Measurements from ENCODE around the gene IGFBP6.
A peak's percentile ranks its signal among the peaks of the same experiment; 100 is the strongest.

The IGFBP6 gene, protein sequence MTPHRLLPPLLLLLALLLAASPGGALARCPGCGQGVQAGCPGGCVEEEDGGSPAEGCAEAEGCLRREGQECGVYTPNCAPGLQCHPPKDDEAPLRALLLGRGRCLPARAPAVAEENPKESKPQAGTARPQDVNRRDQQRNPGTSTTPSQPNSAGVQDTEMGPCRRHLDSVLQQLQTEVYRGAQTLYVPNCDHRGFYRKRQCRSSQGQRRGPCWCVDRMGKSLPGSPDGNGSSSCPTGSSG

DNA sequence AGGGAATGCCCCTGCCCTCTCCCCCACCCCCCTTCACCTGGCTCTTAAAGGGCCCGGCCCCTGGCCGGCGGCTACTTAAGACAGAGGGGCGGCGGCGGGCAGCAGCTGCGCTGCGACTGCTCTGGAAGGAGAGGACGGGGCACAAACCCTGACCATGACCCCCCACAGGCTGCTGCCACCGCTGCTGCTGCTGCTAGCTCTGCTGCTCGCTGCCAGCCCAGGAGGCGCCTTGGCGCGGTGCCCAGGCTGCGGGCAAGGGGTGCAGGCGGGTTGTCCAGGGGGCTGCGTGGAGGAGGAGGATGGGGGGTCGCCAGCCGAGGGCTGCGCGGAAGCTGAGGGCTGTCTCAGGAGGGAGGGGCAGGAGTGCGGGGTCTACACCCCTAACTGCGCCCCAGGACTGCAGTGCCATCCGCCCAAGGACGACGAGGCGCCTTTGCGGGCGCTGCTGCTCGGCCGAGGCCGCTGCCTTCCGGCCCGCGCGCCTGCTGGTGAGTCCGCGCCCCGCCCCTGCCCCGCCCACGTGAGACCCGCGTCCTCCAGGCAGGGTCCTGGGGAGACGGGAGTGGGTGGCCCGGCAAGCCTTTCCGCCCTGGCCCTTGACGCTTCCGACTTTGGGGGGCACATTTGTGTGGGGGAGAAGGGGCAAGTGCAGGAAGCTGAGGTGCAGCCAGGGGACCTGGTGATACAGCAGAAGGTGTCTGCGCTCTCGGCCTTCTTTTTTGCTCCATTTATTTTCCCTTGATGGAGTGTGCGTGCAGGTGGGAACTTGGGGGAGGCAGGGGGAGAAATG lies at the start of gene IGFBP6:
Gene IGFBP6, plus strand, starts transcription at position 104 of the 790 bp plus-strand sequence. Its CDS starts 51 bp downstream, at position 155.
- H3K4me3 ChIP-seq (ENCODE audit: low read depth, low read length) = peak within 1 kb of the TSS; percentile 72
- TF ChIP-seq, protein P1, sequence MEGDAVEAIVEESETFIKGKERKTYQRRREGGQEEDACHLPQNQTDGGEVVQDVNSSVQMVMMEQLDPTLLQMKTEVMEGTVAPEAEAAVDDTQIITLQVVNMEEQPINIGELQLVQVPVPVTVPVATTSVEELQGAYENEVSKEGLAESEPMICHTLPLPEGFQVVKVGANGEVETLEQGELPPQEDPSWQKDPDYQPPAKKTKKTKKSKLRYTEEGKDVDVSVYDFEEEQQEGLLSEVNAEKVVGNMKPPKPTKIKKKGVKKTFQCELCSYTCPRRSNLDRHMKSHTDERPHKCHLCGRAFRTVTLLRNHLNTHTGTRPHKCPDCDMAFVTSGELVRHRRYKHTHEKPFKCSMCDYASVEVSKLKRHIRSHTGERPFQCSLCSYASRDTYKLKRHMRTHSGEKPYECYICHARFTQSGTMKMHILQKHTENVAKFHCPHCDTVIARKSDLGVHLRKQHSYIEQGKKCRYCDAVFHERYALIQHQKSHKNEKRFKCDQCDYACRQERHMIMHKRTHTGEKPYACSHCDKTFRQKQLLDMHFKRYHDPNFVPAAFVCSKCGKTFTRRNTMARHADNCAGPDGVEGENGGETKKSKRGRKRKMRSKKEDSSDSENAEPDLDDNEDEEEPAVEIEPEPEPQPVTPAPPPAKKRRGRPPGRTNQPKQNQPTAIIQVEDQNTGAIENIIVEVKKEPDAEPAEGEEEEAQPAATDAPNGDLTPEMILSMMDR (IDR thresholded peaks at IDR 0.05; ENCODE audit: low read depth, low read length) = no peak

DNA sequence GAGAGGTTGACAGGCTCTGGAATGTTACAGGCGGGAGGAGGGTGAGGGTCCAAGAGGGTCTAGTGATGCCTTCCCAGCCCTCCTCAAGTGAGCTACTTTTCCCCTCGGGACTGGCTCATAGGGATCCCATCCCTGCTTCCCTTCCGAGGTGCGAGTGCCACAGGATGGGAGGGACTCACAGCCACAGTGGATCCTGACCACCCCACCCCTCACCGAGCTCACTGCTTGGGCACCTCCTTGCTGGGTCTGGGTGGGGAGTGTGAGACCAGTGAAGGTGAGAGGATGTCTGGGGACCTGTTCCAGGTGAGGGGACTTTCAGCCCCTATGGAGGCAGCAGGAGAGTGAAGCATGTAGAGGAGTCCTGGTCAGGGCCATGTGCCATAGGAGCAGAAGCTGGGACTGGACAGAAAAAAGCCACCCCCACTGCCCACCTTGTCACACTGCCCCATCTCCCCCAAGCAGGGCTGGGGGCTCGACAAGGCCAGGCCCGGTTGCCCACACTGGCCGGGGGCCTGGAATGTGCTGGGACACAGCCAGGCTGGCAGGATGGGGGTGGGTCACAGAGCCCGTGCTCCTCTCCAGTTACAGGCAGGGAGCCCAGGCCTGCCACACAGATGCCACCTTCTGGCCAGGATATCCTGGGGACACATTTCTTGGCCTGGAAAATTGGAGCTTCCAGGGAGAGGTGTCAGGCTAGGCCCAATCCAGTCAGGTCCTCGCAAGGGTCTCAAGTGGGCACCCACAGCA lies 49.3 kb upstream of the IGFBP6 start:
- peak overlapping the region; percentile 80 for H3K4me3 ChIP-seq (ENCODE audit: low read depth, low read length)
- TF ChIP-seq, protein P1 (IDR thresholded peaks at IDR 0.05; ENCODE audit: low read depth, low read length) = no peak

DNA sequence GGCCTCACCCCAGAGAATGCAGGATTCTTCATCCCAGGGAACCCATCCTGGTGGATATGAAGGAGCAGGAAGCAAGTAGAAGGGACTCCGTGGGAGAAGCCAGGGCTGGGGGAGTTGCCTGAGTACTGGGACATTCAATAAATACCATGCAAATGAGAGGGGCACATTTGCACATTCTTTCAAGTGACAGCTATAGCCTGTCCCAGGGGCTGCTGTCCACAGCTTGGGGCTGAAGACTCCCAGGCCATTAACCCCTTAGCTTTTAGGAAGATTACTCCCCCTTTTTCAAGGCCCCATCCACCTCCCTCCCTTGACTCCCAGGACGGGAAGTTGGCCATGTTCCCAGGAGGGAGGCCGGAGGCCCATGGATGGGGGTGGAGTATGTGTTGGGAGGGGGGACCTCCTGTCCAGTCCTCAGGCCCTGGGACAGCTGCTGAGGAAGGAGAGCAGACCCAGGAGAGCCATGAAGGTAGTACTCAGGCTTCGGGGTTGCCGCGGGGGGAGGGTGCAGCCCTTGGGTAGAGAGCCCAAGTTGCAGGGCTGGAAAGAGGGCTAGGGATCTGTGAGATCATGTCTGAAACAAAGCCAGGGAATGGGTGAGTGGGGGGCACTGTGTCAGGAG lies 48.6 kb upstream of the IGFBP6 start:
- TF ChIP-seq, protein P1 (IDR thresholded peaks at IDR 0.05; ENCODE audit: low read depth, low read length) = no peak
- H3K4me3 ChIP-seq (ENCODE audit: low read depth, low read length) = peak overlapping the region; percentile 80

DNA sequence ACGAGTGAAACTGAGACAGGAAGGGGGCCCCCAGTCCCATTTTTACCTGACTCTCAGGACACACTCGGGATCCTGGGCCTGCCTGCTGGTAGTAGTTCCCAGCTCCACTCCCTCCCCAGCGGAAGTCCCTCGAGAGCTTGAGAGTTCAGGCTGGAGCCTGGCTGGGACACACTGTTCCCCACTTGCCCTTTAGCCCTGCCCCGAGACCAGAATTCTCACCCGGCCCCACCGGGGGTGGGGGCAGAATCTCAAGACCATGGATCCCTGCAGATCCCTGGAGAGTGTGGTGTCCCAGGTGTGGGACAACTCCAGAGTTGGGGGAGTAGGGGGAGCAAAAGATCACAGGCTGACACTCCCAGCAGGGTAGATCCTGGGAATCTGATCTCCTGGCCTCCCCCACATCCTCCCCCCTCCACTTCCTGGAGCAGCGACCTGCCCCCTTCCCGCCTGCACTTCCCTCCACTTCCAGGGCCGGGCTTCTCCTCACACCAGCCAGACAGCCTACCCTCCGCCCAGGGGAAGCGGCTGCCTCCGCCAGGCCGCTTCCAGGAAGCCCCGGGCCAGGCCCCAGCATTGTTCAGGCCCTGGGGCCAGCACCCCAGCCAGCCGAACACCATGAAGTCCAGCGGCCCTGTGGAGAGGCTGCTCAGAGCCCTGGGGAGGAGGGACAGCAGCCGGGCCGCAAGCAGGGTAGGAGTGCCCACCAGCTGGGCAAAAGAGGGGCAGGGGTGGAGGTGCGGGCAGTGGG lies 47.7 kb upstream of the IGFBP6 start, which contains the start of gene TNS2:
Gene TNS2, plus strand, starts transcription at position 495 of the 748 bp plus-strand sequence. Its CDS starts 121 bp downstream, at position 616.
- TF ChIP-seq, protein P1 (IDR thresholded peaks at IDR 0.05; ENCODE audit: low read depth, low read length) = no peak
- peak within 1 kb of the TSS; percentile 80 for H3K4me3 ChIP-seq (ENCODE audit: low read depth, low read length)

DNA sequence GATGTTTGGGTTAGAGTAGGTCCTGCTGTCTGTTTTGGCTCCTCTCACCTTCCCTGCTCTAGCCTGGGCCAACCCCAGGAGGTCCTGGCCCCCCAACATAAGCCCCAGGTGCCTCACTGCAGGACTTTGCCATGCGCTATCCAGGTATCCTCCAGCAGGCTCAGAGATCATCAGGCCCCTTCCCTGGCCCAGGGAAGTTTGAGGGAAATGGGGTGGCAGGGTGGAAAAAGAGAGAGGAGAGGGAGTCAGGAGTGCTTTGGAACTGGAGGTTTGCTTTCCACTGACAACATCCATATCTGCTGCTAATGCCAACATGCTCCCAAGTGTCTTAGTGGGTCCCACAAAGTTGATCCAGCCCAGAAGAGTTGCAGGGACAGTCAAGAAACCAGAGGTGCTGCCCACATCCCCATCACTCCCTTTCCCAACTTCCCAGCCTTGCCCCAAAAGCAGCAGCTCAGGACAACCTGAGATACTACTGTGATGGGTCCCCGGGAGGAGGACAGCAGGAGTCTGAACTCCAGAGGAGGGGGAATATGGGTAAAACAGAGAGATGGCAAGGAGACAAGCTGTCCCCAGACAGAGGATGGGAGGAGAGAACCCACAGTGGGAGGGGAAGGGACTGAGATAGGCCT lies 46.9 kb upstream of the IGFBP6 start:
- peak overlapping the region; percentile 80 for H3K4me3 ChIP-seq (ENCODE audit: low read depth, low read length)
- TF ChIP-seq, protein P1 (IDR thresholded peaks at IDR 0.05; ENCODE audit: low read depth, low read length) = no peak

All from WI38 (cell line).